ENCODE measurements around the gene NTM. TPM values are rescaled to one million over a fixed set of nuclear protein-coding genes. Genes with fewer than 3 reads are reported as not detected.

The NTM gene
- polyA plus RNA-seq, 1 donor (not counting 4 experiments of a cell fraction or from before 2014, with no cell fraction given), result 47.9 TPM

- dilution Hi-C loops (cut with MboI; ENCODE audit: extremely low pct_ligation_motif_present, low sequenced_read_pairs), result no loop called here
- FAIRE-seq, result no peak
- Histone ChIP-seq H3K9ac (ENCODE audit: control insufficient read depth, extremely low read depth, insufficient read depth, low read length) (no peak overlapping the region), H3K27ac (ENCODE audit: control insufficient read depth, insufficient read depth, low read length) (no peak overlapping the region), H3K9me1 (ENCODE audit: control insufficient read depth, extremely low read depth, insufficient read depth, low read length) (no peaks in the 10 kb centered on the region), H3K4me2 (ENCODE audit: control insufficient read depth, extremely low read depth, insufficient read depth, low read depth, low read length) (no peak overlapping the region), H3K27me3 (ENCODE audit: control insufficient read depth, extremely low read depth, insufficient read depth, low read length) (no peaks in the 10 kb centered on the region), H3K36me3 (ENCODE audit: control insufficient read depth in 2 of 2, extremely low read depth in 1 of 2, insufficient read depth in 2 of 2, low read length in 2 of 2) (no peaks in the 10 kb centered on the region), H3K9me3 (ENCODE audit: control insufficient read depth, low read depth, low read length) (no peaks in the 10 kb centered on the region), H4K20me1 (ENCODE audit: control insufficient read depth, extremely low read depth, insufficient read depth, low read length) (no peaks in the 10 kb centered on the region), H2AFZ (ENCODE audit: control insufficient read depth, low read length) (no peak overlapping the region), H3K79me2 (ENCODE audit: control insufficient read depth, insufficient read depth, low read length) (peaks cover 8% of the 10 kb centered on the region), H3K4me1 (ENCODE audit: control insufficient read depth, extremely low read depth, insufficient read depth, low read length) (peaks cover 7% of the 10 kb centered on the region), H3K4me3 (ENCODE audit: control insufficient read depth in 2 of 3, extremely low read depth in 1 of 3, insufficient read depth in 2 of 3, low read depth in 1 of 3, low read length in 3 of 3) (no peak overlapping the region)
- TF ChIP-seq, protein P1, sequence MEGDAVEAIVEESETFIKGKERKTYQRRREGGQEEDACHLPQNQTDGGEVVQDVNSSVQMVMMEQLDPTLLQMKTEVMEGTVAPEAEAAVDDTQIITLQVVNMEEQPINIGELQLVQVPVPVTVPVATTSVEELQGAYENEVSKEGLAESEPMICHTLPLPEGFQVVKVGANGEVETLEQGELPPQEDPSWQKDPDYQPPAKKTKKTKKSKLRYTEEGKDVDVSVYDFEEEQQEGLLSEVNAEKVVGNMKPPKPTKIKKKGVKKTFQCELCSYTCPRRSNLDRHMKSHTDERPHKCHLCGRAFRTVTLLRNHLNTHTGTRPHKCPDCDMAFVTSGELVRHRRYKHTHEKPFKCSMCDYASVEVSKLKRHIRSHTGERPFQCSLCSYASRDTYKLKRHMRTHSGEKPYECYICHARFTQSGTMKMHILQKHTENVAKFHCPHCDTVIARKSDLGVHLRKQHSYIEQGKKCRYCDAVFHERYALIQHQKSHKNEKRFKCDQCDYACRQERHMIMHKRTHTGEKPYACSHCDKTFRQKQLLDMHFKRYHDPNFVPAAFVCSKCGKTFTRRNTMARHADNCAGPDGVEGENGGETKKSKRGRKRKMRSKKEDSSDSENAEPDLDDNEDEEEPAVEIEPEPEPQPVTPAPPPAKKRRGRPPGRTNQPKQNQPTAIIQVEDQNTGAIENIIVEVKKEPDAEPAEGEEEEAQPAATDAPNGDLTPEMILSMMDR (optimal IDR thresholded peaks at IDR 0.05 in 1 of 3, IDR thresholded peaks at IDR 0.05 in 1 of 3, conservative IDR thresholded peaks at IDR 0.05 in 1 of 3; ENCODE audit: extremely low read depth in 1 of 3, insufficient read depth in 2 of 3, low read length in 3 of 3), result no peak
- TF ChIP-seq EZH2 (IDR thresholded peaks at IDR 0.05; ENCODE audit: low read length), result no peak
- DNase-seq (ENCODE audit: low read depth, low spot score), result no peak
Observed at GRCh38 chr11:132030896-132031295, 660.5 kb downstream of the NTM start.

DNA sequence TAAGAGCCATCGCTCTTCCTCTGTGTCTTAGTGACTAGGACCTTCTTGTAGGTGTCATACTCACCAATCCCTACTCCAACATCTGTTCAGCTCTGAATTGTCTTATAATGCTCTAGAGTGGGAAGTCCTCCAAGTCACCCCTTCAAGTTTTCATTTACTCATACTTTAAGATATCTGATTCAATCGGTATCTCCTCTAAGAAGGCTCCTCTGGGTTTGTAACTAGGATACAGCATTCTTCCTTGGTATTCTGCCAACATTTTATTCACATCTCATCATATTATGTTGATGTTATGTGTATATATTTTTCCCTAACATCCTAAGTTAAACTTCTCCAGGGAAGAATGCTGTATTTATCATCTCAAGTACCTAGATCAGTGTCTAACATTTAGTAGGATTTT lies 662.1 kb downstream of the NTM start:
- Histone ChIP-seq H4K20me1 (ENCODE audit: control insufficient read depth, extremely low read depth, insufficient read depth, low read length) (no peaks in the 10 kb centered on the region), H3K36me3 (ENCODE audit: control insufficient read depth in 2 of 2, extremely low read depth in 1 of 2, insufficient read depth in 2 of 2, low read length in 2 of 2) (no peaks in the 10 kb centered on the region), H3K9me1 (ENCODE audit: control insufficient read depth, extremely low read depth, insufficient read depth, low read length) (no peaks in the 10 kb centered on the region), H3K27ac (ENCODE audit: control insufficient read depth, insufficient read depth, low read length) (no peak overlapping the region), H3K9me3 (ENCODE audit: control insufficient read depth, low read depth, low read length) (no peaks in the 10 kb centered on the region), H3K4me2 (ENCODE audit: control insufficient read depth, extremely low read depth, insufficient read depth, low read depth, low read length) (no peak overlapping the region), H2AFZ (ENCODE audit: control insufficient read depth, low read length) (no peak overlapping the region), H3K9ac (ENCODE audit: control insufficient read depth, extremely low read depth, insufficient read depth, low read length) (no peak overlapping the region), H3K27me3 (ENCODE audit: control insufficient read depth, extremely low read depth, insufficient read depth, low read length) (no peaks in the 10 kb centered on the region), H3K4me3 (ENCODE audit: control insufficient read depth in 2 of 3, extremely low read depth in 1 of 3, insufficient read depth in 2 of 3, low read depth in 1 of 3, low read length in 3 of 3) (no peak overlapping the region), H3K79me2 (ENCODE audit: control insufficient read depth, insufficient read depth, low read length) (peaks cover 6% of the 10 kb centered on the region), H3K4me1 (ENCODE audit: control insufficient read depth, extremely low read depth, insufficient read depth, low read length) (peaks cover 13% of the 10 kb centered on the region)
- FAIRE-seq, result no peak
- DNase-seq (ENCODE audit: low read depth, low spot score), result no peak
- no peak for TF ChIP-seq EZH2 (IDR thresholded peaks at IDR 0.05; ENCODE audit: low read length)
- TF ChIP-seq, protein P1 (optimal IDR thresholded peaks at IDR 0.05 in 1 of 3, IDR thresholded peaks at IDR 0.05 in 1 of 3, conservative IDR thresholded peaks at IDR 0.05 in 1 of 3; ENCODE audit: extremely low read depth in 1 of 3, insufficient read depth in 2 of 3, low read length in 3 of 3), result no peak
- dilution Hi-C loops (cut with MboI; ENCODE audit: extremely low pct_ligation_motif_present, low sequenced_read_pairs), result no loop called here
